Caki2 (cell line): ENCODE results near the gene CD52. TPM values are rescaled to one million over a fixed set of nuclear protein-coding genes. Genes with fewer than 3 reads are reported as not detected.
A peak's percentile ranks its signal among the peaks of the same experiment; 100 is the strongest.
"Not testable (repeated sequence)": the region's sequence is repeated elsewhere in the genome, so short reads cannot be mapped to it uniquely, and the experiment has no call there.

Source experiments
- DNase-seq: peaks from one replicate; pipeline ENCODE4 v3.0.0-alpha.2; 2015; ENCODE audit warnings: low read depth
- in situ Hi-C: cut with HindIII; loops from 2 replicates; pipeline ENCODE4 v1.10.0; 2016; ENCODE audit warnings: low sequenced_read_pairs, low pct_unique_long_range_greater_than_20kb, mixed read lengths
- total RNA-seq: library from RNA; depleted of rRNA; stranded (reverse); fragments of >200 nt; shearing (Covaris generic); gene quantifications from 2 replicates; pipeline ENCODE4 v1.2.3, GENCODE V29; 2014; ENCODE audit warnings: low replicate concordance

CD52 gene
- total RNA-seq, 1 experiment from 2014 or later: not detected

DNA sequence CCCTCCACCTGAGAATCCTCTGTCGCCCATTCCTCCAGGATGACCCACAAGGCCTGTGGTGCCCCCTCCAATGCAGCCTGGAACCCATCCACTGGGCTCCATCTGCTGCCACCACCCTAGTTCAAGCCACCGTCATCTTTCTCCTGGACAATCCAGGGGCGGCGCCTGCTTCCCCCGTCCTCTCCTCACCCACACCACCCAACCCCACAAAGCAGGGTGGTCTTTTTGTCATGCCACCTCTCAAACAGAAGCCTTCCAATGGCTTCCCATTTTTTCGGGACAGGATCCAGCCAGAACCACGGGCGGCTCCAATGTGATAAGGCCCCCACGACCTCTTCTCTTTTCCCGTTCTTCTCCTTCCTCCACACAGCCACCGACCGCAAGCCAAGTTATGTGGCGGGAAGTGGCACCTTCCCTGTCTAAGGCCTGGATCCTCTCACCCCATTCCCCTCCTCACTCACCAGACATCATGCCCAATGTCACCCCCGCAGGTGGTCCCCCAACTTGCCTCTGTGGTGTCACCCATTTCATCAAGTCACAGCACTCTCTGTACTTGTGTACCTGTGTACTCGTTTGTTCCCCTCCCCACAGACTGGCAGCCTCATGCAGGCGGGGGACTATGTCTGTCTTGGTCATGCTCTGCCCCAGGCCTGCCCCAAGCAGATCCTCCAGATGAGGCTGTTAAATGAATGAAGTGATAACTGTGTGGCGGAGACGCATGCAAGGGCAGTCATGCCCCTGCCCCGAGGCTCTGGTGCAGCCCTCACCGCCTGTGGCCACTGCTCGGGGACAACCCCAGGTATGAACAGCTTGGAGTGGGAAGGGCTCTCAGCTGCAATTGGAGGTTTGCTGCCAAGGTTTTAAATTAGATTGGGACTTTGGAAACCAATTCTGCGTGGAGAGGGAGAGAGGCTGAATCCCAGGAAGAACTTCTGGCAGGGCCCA is 22.3 kb upstream of the CD52 start:
- in situ Hi-C loops: no loop called here
- no peak for DNase-seq

DNA sequence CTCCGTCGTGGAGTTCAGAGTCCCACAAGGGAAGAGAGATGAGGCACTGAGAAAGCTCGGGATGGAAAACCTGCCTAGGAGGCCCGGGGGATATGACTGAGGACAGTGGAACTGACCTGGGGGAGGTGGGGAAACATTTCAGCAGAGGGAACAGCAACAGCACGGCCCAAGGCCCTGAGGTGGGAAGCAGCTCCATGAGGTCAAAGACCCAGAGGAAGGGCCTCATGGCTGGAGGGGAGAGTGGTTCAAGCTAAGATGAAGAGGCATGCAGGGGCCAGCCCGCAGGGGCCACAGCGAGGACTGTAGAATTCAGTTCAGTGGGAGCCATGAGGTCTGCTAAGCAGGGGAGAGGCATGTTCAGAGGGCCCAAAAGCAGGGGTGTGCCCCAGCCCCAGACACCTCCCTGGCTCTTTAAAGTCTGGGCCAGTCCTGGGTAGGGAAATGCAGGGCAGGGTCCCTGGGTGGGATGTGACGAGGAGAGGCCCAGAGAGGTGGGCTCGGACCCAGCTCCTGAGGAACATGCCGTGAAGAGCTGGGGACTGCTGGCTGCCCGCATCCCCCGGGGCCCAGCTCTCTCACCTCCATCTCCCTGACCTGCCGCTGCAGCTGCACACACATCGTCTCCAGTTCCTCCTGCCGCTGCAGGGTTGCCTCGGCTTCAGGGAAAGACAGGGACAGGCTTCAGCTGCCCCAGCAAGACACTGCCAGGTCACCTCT is 21.3 kb upstream of the CD52 start:
- in situ Hi-C loops: no loop called here
- DNase-seq: no peak

- DNase-seq: no peak
- in situ Hi-C loops: no loop called here
Observed at GRCh38 chr1:26297057-26297790, 20.5 kb upstream of the CD52 start.

DNA sequence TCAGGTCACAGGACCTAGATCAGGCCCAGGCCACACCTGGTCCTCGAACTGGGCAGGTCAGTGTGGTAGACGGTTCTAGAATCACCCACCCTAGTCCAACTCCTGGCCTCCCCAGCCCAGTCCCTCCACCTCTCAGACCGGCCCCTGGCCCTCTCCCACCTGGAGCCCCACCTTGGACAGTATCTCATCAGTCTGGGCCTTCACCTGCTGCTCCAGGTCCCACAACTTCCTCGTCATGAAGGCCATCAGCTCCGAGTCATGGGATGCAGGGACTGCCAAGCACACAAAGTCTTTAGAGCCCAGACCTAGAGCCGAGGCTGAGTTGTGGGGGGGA is 20.0 kb upstream of the CD52 start:
- DNase-seq: no peak
- in situ Hi-C loops: no loop called here

GRCh38 chr1:26300578-26301275 is 17.0 kb upstream of the CD52 start:
- in situ Hi-C loops: no loop called here
- DNase-seq: no peak

DNA sequence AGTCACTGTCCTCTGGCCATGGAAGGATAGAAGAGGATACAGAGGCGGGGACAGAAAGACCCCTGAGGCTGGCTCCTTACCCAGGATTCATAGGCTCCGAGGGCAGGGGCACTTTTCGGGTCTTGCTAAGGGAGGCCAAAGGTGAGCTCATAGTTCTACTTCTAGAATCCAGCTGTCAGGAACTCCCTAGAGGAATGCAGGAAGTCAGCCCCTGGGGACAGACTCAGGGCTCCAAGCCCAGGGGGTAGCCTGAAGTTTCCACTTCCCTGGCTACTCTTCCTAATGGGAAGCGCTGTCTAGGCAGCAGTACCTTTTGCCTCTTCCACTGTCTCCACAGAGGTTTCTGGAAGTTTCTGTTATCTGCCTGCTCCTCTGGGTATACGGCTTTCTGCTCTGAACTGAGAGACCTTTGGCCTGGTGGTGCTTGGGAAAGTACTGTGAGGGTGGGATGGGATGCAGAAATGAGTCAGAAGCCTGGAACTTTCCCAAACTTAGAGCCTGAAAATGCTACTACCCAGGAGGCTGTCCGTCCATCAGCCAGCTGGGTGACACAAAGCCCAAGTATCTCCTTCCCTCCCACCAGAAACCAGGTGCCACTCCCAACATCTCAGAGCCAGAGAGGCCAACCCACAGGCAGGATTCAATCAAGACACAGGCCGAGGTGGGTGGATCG is 14.9 kb upstream of the CD52 start:
- in situ Hi-C loops: no loop called here
- peak; percentile 29 for DNase-seq

DNA sequence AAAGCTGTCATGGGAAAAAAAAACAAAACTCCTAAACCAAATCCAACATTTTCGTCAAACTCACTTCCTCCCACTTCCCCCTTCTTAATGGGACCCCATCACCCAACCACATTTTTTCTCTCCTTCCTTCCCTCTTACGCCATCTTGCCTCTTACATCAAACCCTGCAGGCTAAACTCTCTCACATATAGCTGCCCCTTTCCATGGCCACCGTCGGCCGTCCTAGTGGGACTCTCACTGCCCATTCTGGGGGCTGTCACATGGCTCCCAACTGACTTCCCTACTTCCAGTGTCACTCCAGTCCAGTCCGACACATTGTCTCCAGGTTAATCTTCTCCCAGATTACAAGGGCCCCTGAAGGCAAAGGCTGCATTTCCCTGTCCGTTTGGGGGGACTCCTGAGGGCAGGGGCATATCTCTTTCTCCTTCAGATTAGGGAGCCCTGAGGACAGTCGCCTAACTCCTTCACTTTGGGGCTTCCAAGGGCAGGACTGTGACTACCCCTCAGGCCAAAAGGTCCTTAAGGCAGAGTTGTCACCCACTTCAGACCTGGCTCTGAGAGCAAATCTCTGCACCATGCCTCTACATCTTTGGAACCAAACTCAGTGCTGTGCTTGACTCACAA is 12.0 kb upstream of the CD52 start:
- in situ Hi-C loops: no loop called here
- DNase-seq: peak; percentile 33

- in situ Hi-C loops: no loop called here
- DNase-seq: peak; percentile 89
Observed at GRCh38 chr1:26306290-26307229, 11.2 kb upstream of the CD52 start, which contains the start of gene UBXN11. TSS of gene UBXN11 (minus strand) at chr1:26306636. CDS start at chr1:26302883, 3,753 bp downstream.

DNA sequence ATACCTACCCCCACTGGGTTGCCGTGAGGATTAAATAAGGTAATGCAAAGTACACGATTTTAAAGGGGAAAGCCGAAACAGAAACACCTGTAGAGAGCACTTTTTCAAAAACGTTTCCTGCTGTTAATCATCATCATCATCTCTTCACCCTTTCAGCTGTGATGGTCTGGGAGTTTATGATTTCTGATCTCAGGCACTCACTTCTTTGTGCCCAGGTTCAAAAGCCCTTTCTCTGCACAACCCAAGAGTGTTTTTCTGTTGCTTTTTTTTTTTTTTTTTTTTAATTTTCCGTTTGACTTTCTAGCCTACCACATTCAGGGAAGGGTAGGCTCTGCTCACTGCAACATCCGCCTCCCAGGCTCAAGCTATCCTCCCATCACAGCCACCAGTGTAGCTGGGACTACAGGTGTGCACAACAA is 10.4 kb upstream of the CD52 start:
- in situ Hi-C loops: no loop called here
- DNase-seq: no peak

- DNase-seq: not testable (repeated sequence)
Observed at GRCh38 chr1:26307966-26308899, 9.5 kb upstream of the CD52 start.

GRCh38 chr1:26314501-26314900 is 3.3 kb upstream of the CD52 start:
- no peak for DNase-seq
- in situ Hi-C loops: no loop called here

More at GRCh38 chr1:26307966-26308899, 9.5 kb upstream of the CD52 start:
- in situ Hi-C loops: not testable (repeated sequence)

DNA sequence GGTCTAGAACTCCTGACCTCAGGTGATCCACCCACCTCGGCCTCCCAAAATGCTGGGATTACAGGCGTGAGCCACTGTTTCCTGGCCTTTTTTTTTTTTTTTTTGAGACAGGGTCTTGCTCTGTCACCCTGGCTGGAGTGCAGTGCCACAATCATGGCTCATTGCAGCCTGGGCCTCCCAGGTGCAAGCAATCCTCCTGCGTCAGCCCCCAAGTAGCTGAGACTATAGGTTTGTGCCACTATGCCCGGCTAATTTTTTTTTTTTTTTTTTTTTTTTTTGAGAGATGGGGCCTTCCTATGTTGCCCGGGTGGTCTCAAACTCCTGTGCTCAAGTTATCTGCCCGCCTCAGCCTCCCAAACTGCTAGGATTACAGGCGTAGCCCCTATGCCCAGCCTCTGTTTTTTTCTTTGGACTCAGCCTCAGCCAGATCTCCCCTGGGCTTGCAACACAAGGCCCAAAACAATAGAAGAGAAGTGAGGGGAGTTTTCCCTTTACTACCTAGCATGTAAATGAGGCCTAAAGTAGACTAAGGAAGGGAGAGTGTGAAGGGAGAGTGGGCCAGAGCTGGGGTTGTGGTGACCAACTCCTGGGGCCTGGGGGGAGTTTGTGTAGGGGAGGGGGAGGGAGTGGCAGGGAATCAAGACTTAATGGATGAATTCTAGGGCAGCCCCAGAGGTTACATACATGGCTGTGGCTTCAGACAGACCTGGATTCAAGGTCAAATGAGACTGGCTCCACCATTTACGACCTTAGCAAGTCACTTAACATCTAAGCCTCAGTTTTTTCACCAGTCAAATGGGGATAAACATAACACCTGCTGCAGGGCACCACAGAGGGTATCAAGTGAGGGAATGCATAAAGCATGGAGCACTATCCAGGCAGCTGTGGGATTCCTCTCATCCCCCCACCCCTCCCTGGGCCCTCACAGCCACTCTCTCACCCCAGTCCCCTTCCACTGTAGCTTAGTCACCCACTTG is 1.6 kb upstream of the CD52 start:
- in situ Hi-C loops: no loop called here

GRCh38 chr1:26317146-26317545 is 612 bp upstream of the CD52 start:
- DNase-seq: no peak
- in situ Hi-C loops: no loop called here

More for the DNA sequence above, 1.6 kb upstream of the CD52 start:
- DNase-seq: no peak

DNA sequence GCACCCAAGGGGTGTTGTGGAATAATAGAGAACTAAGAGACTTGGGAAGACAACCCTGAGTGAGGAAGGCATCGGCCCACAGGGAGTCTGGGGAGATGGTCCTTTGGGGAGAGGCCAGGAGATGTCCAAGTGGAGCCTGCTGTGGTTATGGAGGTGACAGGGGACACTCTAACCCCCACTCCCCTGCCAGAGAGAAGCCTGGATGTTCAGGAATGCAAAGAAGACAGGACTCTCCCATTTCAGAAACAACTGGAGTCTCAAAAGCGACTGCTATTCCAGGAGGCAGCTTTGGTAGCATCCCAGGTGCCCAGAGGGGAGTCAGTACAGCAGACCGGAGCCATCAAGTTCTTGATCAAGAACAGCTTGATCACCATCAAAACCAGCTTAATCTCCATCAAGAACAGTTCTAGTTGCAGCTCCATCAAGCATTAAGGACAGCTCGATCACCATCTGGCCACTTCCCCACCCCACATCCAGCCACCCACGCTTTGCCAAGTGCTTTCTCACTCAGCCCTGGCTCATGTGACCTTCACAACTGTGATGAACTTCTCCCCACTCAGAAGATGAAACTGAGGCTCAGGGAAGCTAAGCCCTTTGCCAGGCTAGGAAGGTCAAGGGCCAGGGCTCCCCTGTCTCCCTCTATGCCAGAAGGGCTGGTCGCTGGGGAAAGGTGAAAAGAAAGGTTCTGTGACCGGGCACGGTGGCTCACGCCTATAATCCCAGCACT is 743 bp downstream of the CD52 start:
- in situ Hi-C loops: no loop called here
- DNase-seq: no peak
